Caco-2 (cell line): ENCODE data around the gene MRE11. TPM values are rescaled to one million over a fixed set of nuclear protein-coding genes. Genes with fewer than 3 reads are reported as not detected.

Source experiments
- BruUV-seq: library from RNA; stranded (reverse); fragments of 400-500 nt; replicated peaks from 2 replicates; lab custom pipeline; 2021; lab: Mats Ljungman, UMichigan
- CTCF ChIA-PET: fragments of 300-600 bp; sonication (Branson Sonifier 250); formaldehyde crosslinking; loops from one replicate; lab custom pipeline; 2022; ENCODE audit warnings: antibody characterized with exemption; lab: Charles Lee
- POLR2A ChIA-PET: fragments of 300-600 bp; sonication (Branson Sonifier 250); formaldehyde crosslinking; loops from one replicate; lab custom pipeline; 2022; ENCODE audit warnings: antibody characterized with exemption; lab: Charles Lee
- DNase-seq, 2 experiments: peaks; one replicate each; pipeline versions ENCODE4 v3.0.0 to v3.0.0-alpha.2; 2020 to 2022
- H3K27me3 ChIP-seq: replicated peaks from 2 replicates; pipeline ENCODE4 v1.6.0; 2011; ENCODE audit warnings: low read length; ENCODE audit not compliant: control insufficient read depth, insufficient read depth
- H3K36me3 ChIP-seq: 2 replicates; pipeline ENCODE4 v1.5.1; 2011; ENCODE audit warnings: low read length; ENCODE audit not compliant: control insufficient read depth, insufficient read depth
- H3K4me1 ChIP-seq: fragments of 250-450 bp; sonication (Bioruptor Pico); 2 replicates; pipeline ENCODE4 v1.5.1; 2020; ENCODE audit warnings: mild to moderate bottlenecking
- H3K4me3 ChIP-seq: 2 replicates; pipeline ENCODE4 v1.5.1; 2011; ENCODE audit warnings: low read depth, mild to moderate bottlenecking, control low read depth, low read length
- H3K9me3 ChIP-seq: fragments of 250-450 bp; sonication (Bioruptor Pico); 2 replicates; pipeline ENCODE4 v1.5.1; 2020; ENCODE audit warnings: mild to moderate bottlenecking, moderate library complexity
- H3K27ac Mint-ChIP-seq: one replicate; pipeline ENCODE4 v1.8.0; 2022; ENCODE audit warnings: mixed read lengths; ENCODE audit not compliant: unreplicated experiment
- H3K27me3 Mint-ChIP-seq: one replicate; pipeline ENCODE4 v1.8.0; 2022; ENCODE audit warnings: mixed read lengths; ENCODE audit not compliant: insufficient read depth, unreplicated experiment
- H3K36me3 Mint-ChIP-seq: one replicate; pipeline ENCODE4 v1.8.0; 2022; ENCODE audit warnings: mild to moderate bottlenecking, mixed read lengths; ENCODE audit not compliant: insufficient read depth, unreplicated experiment
- H3K4me1 Mint-ChIP-seq: one replicate; pipeline ENCODE4 v1.8.0; 2022; ENCODE audit warnings: low read depth, mixed read lengths; ENCODE audit not compliant: unreplicated experiment
- H3K4me3 Mint-ChIP-seq: one replicate; pipeline ENCODE4 v1.8.0; 2022; ENCODE audit warnings: mild to moderate bottlenecking, moderate library complexity, mixed read lengths; ENCODE audit not compliant: unreplicated experiment
- H3K9me3 Mint-ChIP-seq: one replicate; pipeline ENCODE4 v1.8.0; 2022; ENCODE audit warnings: mixed read lengths; ENCODE audit not compliant: unreplicated experiment
- intact Hi-C: fragments of 100-400 bp; cut with micrococcal nuclease; formaldehyde crosslinking; loops from one replicate; pipeline ENCODE4 v1.10.0; 2022; ENCODE audit not compliant: unreplicated experiment
- total RNA-seq: library from RNA; stranded (reverse); gene quantifications from 2 replicates; pipeline ENCODE4 v1.2.3, GENCODE V29; 2022
- TF ChIP-seq, protein P1 (sequence below), 2 experiments: fragments of 200-600 bp in 1 of 2; IDR thresholded peaks; 1 replicate in 1 of 2; 2 replicates in 1 of 2; pipeline versions ENCODE4 v1.5.1 to v1.8.0; 2011 to 2022; ENCODE audit warnings: antibody characterized with exemption in 1 of 2, control low read depth in 1 of 2, inconsistent platforms in 1 of 2, low read depth in 1 of 2, low read length in 1 of 2, mild to moderate bottlenecking in 1 of 2, moderate library complexity in 1 of 2; ENCODE audit not compliant: insufficient read depth in 1 of 2, severe bottlenecking in 1 of 2, unreplicated experiment in 1 of 2

The MRE11 gene
- total RNA-seq, 1 experiment from 2014 or later, result 80.0 TPM

GRCh38 chr11:94424011-94424410 is 69.6 kb downstream of the MRE11 start:
- Mint-ChIP-seq H3K4me1 (no peaks in the 10 kb centered on the region), H3K9me3 (no peaks in the 10 kb centered on the region), H3K27me3 (no peaks in the 10 kb centered on the region), H3K36me3 (peaks cover 32% of the 10 kb centered on the region), H3K27ac (no peak overlapping the region), H3K4me3 (no peak overlapping the region)
- intact Hi-C loops, result no loop called here
- POLR2A ChIA-PET, result no interaction called here
- CTCF ChIA-PET, result no interaction called here
- Histone ChIP-seq H3K36me3 (peaks cover 3% of the 10 kb centered on the region), H3K27me3 (no peaks in the 10 kb centered on the region), H3K4me3 (no peak overlapping the region), H3K4me1 (no peaks in the 10 kb centered on the region), H3K9me3 (no peaks in the 10 kb centered on the region)
- BruUV-seq, result no TSS peak
- no peak for DNase-seq
- TF ChIP-seq, protein P1, sequence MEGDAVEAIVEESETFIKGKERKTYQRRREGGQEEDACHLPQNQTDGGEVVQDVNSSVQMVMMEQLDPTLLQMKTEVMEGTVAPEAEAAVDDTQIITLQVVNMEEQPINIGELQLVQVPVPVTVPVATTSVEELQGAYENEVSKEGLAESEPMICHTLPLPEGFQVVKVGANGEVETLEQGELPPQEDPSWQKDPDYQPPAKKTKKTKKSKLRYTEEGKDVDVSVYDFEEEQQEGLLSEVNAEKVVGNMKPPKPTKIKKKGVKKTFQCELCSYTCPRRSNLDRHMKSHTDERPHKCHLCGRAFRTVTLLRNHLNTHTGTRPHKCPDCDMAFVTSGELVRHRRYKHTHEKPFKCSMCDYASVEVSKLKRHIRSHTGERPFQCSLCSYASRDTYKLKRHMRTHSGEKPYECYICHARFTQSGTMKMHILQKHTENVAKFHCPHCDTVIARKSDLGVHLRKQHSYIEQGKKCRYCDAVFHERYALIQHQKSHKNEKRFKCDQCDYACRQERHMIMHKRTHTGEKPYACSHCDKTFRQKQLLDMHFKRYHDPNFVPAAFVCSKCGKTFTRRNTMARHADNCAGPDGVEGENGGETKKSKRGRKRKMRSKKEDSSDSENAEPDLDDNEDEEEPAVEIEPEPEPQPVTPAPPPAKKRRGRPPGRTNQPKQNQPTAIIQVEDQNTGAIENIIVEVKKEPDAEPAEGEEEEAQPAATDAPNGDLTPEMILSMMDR (IDR thresholded peaks at IDR 0.05; ENCODE audit: insufficient read depth in 1 of 2, low read depth in 1 of 2, low read length in 1 of 2, severe bottlenecking in 1 of 2, unreplicated experiment in 1 of 2), result no peak

GRCh38 chr11:94423507-94423906 is 70.1 kb downstream of the MRE11 start:
- DNase-seq, result no peak
- POLR2A ChIA-PET, result no interaction called here
- no TSS peak for BruUV-seq
- no peaks in the 10 kb centered on the region for H3K4me1 Mint-ChIP-seq
- Histone ChIP-seq H3K4me3 (no peak overlapping the region), H3K9me3 (no peaks in the 10 kb centered on the region), H3K36me3 (peaks cover 3% of the 10 kb centered on the region), H3K4me1 (no peaks in the 10 kb centered on the region), H3K27me3 (no peaks in the 10 kb centered on the region)
- no peaks in the 10 kb centered on the region for H3K9me3 Mint-ChIP-seq
- H3K36me3 Mint-ChIP-seq, result peaks cover 32% of the 10 kb centered on the region
- H3K27me3 Mint-ChIP-seq, result no peaks in the 10 kb centered on the region
- H3K4me3 Mint-ChIP-seq, result no peak overlapping the region
- intact Hi-C loops, result no loop called here
- TF ChIP-seq, protein P1 (IDR thresholded peaks at IDR 0.05; ENCODE audit: insufficient read depth in 1 of 2, low read depth in 1 of 2, low read length in 1 of 2, severe bottlenecking in 1 of 2, unreplicated experiment in 1 of 2), result no peak
- CTCF ChIA-PET, result no interaction called here
- no peak overlapping the region for H3K27ac Mint-ChIP-seq

DNA sequence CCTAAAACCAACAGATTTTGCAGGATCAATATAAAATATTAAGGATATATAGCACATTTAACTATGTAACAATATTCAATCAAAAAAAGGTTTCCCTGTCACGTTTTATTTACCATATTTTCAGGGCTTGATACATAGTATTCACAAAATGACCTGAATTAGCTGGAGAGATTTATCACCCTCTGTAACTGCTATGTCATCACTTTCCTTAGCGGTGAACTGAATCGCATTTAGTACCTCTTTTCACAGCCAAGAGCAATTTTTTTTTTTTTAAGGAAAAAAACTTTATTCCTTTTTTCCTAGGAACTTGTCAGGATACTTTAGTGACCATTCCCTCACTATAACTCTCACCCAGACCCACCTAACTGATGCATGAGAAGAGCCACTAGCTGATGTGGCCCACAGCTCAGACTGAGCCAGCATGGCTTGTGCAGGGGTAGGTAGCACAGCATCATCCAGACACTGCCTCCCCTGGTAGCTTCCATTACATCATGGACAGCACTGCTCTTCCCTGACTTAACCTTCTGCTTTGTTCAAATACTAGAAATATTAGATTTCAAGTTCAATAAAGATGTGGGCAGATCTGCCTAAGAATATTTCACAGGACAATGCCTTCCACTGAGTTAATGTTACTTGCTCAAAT is 75.4 kb downstream of the MRE11 start:
- H3K27ac Mint-ChIP-seq, result no peak overlapping the region
- ChIA-PET CTCF (interaction anchor here (1.5 to 4.6 kb wide), 3 partner anchors 120 to 523 kb away, joined by 7 to 48 read pairs (median 14); no protein-coding TSS in a partner anchor), POLR2A (no interaction called here)
- TF ChIP-seq, protein P1 (IDR thresholded peaks at IDR 0.05; ENCODE audit: insufficient read depth in 1 of 2, low read depth in 1 of 2, low read length in 1 of 2, severe bottlenecking in 1 of 2, unreplicated experiment in 1 of 2), result no peak
- no peak for DNase-seq
- Histone ChIP-seq H3K4me3 (no peak overlapping the region), H3K27me3 (no peaks in the 10 kb centered on the region), H3K9me3 (no peaks in the 10 kb centered on the region), H3K4me1 (no peaks in the 10 kb centered on the region), H3K36me3 (peaks cover 1% of the 10 kb centered on the region; the same call in 1 of the 2 replicates)
- H3K4me3 Mint-ChIP-seq, result no peak overlapping the region
- H3K36me3 Mint-ChIP-seq, result peaks cover 44% of the 10 kb centered on the region
- H3K9me3 Mint-ChIP-seq, result no peaks in the 10 kb centered on the region
- H3K4me1 Mint-ChIP-seq, result no peaks in the 10 kb centered on the region
- H3K27me3 Mint-ChIP-seq, result no peaks in the 10 kb centered on the region
- intact Hi-C loops, result no loop called here
- no TSS peak for BruUV-seq
